Measurements from ENCODE around the gene PPP6R2.
A peak's percentile ranks its signal among the peaks of the same experiment; 100 is the strongest.

GRCh38 chr22:50341977-50342650, 1.0 kb upstream of the PPP6R2 start:
- TF ChIP-seq CTCF (optimal IDR thresholded peaks at IDR 0.05 in 1 of 3, IDR thresholded peaks at IDR 0.05 in 1 of 3, conservative IDR thresholded peaks at IDR 0.05 in 1 of 3; ENCODE audit: extremely low read depth in 1 of 3, insufficient read depth in 2 of 3, low read length in 3 of 3) (peak; percentile 84 to 96 (median 95)), EZH2 (IDR thresholded peaks at IDR 0.05; ENCODE audit: low read length) (no peak)

Measured in keratinocyte (primary cell).